Peyer's patch (tissue), 4 donors: ENCODE measurements around the gene TMBIM6.
"Not testable (repeated sequence)": the region's sequence is repeated elsewhere in the genome, so short reads cannot be mapped to it uniquely, and the experiment has no call there.

Source experiments
- POLR2A ChIP-seq, 2 donors: fragments of 450-650 bp; IDR thresholded peaks; one replicate each; pipeline ENCODE4 v1.5.1; 2017; ENCODE audit warnings: antibody characterized with exemption in 2 of 2, mild to moderate bottlenecking in 2 of 2, moderate library complexity in 2 of 2
- TF ChIP-seq, protein P1 (sequence below), 6 experiments: fragments of 450-650 bp in 4 of 6; fragments of 200-600 bp in 2 of 6; sonication (generic) in 1 of 6; IDR thresholded peaks; one replicate each; pipeline ENCODE4 v1.5.1; 2017 to 2019; ENCODE audit warnings: antibody characterized with exemption in 6 of 6, mild to moderate bottlenecking in 3 of 6, moderate library complexity in 1 of 6

DNA sequence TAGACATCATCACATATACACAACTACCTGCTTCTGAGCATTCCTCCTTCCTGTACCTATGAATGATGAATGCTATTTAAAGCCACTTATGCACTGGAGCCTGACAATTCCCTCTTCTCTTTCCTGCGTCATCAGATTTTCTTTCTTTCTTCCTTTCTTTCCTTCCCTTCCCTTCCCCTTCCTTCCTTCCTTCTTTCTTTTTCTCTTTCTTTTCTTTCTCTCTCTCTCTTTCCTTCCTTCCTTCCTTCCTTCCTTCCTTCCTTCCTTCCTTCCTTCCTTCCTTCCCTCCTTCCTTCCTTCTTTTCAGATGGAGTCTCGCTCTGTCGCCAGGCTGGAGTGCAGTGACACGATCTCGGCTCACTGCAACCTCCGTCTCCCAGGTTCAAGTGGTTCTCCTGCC, 39.6 kb downstream of the TMBIM6 start:
- not testable (repeated sequence) for TF ChIP-seq POLR2A (IDR thresholded peaks at IDR 0.05)
- TF ChIP-seq, protein P1, sequence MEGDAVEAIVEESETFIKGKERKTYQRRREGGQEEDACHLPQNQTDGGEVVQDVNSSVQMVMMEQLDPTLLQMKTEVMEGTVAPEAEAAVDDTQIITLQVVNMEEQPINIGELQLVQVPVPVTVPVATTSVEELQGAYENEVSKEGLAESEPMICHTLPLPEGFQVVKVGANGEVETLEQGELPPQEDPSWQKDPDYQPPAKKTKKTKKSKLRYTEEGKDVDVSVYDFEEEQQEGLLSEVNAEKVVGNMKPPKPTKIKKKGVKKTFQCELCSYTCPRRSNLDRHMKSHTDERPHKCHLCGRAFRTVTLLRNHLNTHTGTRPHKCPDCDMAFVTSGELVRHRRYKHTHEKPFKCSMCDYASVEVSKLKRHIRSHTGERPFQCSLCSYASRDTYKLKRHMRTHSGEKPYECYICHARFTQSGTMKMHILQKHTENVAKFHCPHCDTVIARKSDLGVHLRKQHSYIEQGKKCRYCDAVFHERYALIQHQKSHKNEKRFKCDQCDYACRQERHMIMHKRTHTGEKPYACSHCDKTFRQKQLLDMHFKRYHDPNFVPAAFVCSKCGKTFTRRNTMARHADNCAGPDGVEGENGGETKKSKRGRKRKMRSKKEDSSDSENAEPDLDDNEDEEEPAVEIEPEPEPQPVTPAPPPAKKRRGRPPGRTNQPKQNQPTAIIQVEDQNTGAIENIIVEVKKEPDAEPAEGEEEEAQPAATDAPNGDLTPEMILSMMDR (IDR thresholded peaks at IDR 0.05) = not testable (repeated sequence)
